HG03521 (cell line): ENCODE measurements around the gene USH1G.
"Not testable (repeated sequence)": the region's sequence is repeated elsewhere in the genome, so short reads cannot be mapped to it uniquely, and the experiment has no call there.

Experiments used
- ATAC-seq: cut with Tn5 transposase; IDR thresholded peaks from one replicate; pipeline ENCODE4 v1.9.1; 2021; ENCODE audit warnings: mild to moderate bottlenecking, moderate library complexity; ENCODE audit not compliant: unreplicated experiment

The USH1G gene

GRCh38 chr17:74922694-74923537 lies at the start of gene USH1G:
USH1G (minus strand) TSS chr17:74923255; CDS start chr17:74923073, 182 bp downstream.
- ATAC-seq = no peak

- no peak for ATAC-seq
Observed at GRCh38 chr17:74972107-74972972, 49.3 kb upstream of the USH1G start, which contains the start of gene HID1. HID1 (minus strand) TSS chr17:74972759; CDS start chr17:74972656, 103 bp downstream.

GRCh38 chr17:74971842-74972106 lies 48.7 kb upstream of the USH1G start:
- no peak for ATAC-seq

GRCh38 chr17:74971069-74971841 lies 48.2 kb upstream of the USH1G start:
- no peak for ATAC-seq

GRCh38 chr17:74970395-74970794 lies 47.3 kb upstream of the USH1G start:
- no peak for ATAC-seq

GRCh38 chr17:74969501-74969900 lies 46.4 kb upstream of the USH1G start:
- ATAC-seq = not testable (repeated sequence)

- no peak for ATAC-seq
Observed at GRCh38 chr17:74968361-74968780, 45.3 kb upstream of the USH1G start.

- ATAC-seq = no peak
Observed at GRCh38 chr17:74964988-74965622, 42.0 kb upstream of the USH1G start.

GRCh38 chr17:74964246-74964761 lies 41.2 kb upstream of the USH1G start:
- ATAC-seq = no peak

GRCh38 chr17:74963656-74964055 lies 40.6 kb upstream of the USH1G start:
- no peak for ATAC-seq

GRCh38 chr17:74962622-74963394 lies 39.8 kb upstream of the USH1G start:
- ATAC-seq = no peak

GRCh38 chr17:74961657-74962350 lies 38.7 kb upstream of the USH1G start:
- no peak for ATAC-seq

- ATAC-seq = no peak
Observed at GRCh38 chr17:74960570-74961342, 37.7 kb upstream of the USH1G start.

GRCh38 chr17:74959826-74960515 lies 36.9 kb upstream of the USH1G start:
- no peak for ATAC-seq

GRCh38 chr17:74957935-74958740 lies 35.1 kb upstream of the USH1G start:
- ATAC-seq = no peak

- ATAC-seq = no peak
Observed at GRCh38 chr17:74956093-74956492, 33.0 kb upstream of the USH1G start.
